RWPE1 (cell line): ENCODE measurements around the gene EML3.

Experiments used
- CTCF ChIA-PET: fragments of 350-600 bp; sonication (Branson Sonifier 250); formaldehyde crosslinking; extraction: SDS; loops from one replicate; lab custom pipeline; 2021; lab: Yijun Ruan, JAX
- POLR2A ChIA-PET: fragments of 400-600 bp; formaldehyde crosslinking; extraction: SDS; loops from one replicate; lab custom pipeline; 2020; ENCODE audit warnings: antibody characterized with exemption; ENCODE audit not compliant: low non-redundant PET; lab: Yijun Ruan, JAX
- DNase-seq: peaks from one replicate; pipeline ENCODE4 v3.0.0; 2012; ENCODE audit warnings: low spot score
- H3K27ac ChIP-seq: fragments of 450-650 bp; 2 replicates; pipeline ENCODE4 v1.5.1; 2017
- TF ChIP-seq, protein P1 (sequence below): fragments of 450-650 bp; conservative IDR thresholded peaks from 2 replicates; pipeline ENCODE4 v1.5.1; 2017; ENCODE audit warnings: low read depth, mild to moderate bottlenecking

The EML3 gene

DNA sequence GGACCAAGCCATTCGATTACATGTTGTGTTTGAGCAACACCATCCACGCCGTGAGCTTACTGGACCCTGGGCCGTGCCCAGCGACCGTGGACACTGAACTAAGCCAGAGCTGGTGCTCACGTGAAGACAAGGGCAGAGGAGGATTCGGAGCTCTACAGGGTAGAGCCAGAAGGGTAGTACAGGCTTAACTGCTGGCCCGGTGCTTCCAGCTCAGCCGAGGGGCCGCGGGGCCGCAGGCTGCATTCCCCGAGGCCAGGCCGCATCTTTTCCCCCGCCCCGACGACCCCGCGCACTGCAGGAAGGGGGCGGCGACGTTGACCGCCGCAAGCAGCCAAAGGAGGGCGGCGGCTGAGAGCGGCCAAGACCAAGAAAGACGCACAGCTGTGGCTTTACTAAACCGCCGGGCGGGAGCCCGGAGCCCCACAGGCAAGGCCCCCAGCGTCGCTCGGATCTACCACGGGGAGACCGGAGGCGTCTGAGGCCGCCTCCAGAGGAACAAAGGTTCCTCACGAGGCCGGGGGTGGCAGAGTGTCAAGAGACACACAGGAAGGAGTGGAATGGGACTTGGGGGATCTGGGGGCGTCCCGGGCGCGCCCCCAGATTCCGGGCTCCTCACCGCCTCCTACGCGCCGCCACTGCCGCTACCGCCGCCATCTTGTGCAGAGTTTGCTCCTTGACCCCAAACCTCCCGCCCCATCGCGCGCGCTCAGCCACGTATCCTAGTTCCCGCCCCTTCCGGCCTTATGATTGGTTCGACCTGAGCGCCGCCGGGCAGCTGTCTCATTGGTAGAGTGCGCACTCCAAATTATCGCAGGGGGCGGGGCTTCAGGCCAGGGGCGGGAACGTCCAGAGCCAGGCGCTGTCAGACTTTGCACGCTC, 33.6 kb upstream of the EML3 start, which contains the start of gene GANAB:
TSS of gene GANAB (minus strand) at position 668 of the 879 bp plus-strand sequence. CDS start at position 654, 14 bp downstream.
- POLR2A ChIA-PET: interaction anchor here (0.6 kb wide), 3 partner anchors 13 to 55 kb away, joined by 4 read pairs; partner anchors contain the start of gene TUT1
- peak within 1 kb of the TSS; percentile 87 for H3K27ac ChIP-seq
- CTCF ChIA-PET: interaction anchor here (0.8 kb wide), 1 partner anchor 252 kb away, joined by 3 read pairs; no protein-coding TSS in a partner anchor
- DNase-seq: peak; percentile 99
- TF ChIP-seq, protein P1, sequence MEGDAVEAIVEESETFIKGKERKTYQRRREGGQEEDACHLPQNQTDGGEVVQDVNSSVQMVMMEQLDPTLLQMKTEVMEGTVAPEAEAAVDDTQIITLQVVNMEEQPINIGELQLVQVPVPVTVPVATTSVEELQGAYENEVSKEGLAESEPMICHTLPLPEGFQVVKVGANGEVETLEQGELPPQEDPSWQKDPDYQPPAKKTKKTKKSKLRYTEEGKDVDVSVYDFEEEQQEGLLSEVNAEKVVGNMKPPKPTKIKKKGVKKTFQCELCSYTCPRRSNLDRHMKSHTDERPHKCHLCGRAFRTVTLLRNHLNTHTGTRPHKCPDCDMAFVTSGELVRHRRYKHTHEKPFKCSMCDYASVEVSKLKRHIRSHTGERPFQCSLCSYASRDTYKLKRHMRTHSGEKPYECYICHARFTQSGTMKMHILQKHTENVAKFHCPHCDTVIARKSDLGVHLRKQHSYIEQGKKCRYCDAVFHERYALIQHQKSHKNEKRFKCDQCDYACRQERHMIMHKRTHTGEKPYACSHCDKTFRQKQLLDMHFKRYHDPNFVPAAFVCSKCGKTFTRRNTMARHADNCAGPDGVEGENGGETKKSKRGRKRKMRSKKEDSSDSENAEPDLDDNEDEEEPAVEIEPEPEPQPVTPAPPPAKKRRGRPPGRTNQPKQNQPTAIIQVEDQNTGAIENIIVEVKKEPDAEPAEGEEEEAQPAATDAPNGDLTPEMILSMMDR: no peak

DNA sequence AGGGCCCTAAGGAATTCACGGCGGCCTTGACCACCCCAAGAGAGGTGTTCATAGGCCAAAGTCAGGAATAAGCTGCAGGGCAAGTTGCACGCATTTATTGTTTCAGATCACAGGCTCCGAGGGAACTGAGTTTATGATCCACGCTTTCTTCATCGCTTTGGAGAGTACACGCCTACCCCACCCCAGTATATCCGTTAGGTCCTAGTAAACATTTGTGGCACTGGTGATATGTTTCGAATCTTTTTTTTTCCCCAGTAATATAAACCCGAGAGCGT, 33.0 kb upstream of the EML3 start:
- ChIA-PET POLR2A (interaction anchor here (0.6 kb wide), 1 partner anchor 44 kb away, joined by 4 read pairs; no protein-coding TSS in a partner anchor), CTCF (interaction anchor here (0.8 kb wide), 1 partner anchor 251 kb away, joined by 3 read pairs; no protein-coding TSS in a partner anchor)
- peak overlapping the region; percentile 87 for H3K27ac ChIP-seq
- no peak for DNase-seq
- TF ChIP-seq, protein P1: no peak

DNA sequence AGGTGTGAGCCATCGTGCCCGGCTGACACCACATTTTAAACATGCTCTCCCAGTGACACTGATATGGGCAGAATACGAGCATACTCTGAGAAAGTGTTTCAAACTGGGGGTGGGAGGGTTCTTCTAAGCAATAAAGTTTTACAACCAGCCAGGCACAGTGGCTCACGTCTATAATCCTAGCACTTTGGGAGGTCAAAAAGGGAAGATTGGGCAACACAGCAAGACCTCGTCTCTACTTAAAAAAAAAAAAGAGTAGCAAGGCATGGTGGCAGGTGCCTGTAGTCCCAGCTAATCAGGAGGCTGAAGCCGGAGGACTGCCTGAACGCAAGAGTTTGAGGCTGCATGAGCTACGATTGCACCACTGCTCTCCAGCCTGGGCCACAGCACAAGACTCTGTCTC, 31.6 kb upstream of the EML3 start:
- CTCF ChIA-PET: no interaction called here

DNA sequence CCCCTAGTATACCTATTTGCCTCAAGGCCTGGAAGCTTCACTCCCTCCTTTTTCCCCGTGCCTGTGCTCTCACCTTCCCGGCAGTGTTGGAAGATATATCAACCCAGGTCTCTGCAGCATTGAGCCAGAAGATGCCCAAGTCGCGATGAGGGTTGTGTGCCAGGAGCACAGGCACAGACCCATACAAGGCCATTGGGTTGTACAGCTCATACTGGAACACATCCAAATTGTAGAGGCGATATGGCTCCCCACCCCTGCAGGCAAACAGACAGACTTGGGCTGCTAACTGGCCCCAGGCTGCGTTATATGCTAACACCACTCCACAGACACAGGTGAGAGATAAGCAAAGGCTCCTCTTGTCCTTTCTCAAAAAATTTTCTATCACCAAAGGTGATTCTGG, 19.9 kb upstream of the EML3 start:
- ChIA-PET CTCF (interaction anchor here (0.7 kb wide), 1 partner anchor 817 kb away, joined by 3 read pairs; no protein-coding TSS in a partner anchor), POLR2A (no interaction called here)
- DNase-seq: no peak
- peak overlapping the region; percentile 11 for H3K27ac ChIP-seq
- TF ChIP-seq, protein P1: no peak

More for the DNA sequence above, 31.6 kb upstream of the EML3 start:
- POLR2A ChIA-PET: interaction anchor here (1.4 kb wide), 1 partner anchor 9 kb away, joined by 3 read pairs; the partner anchor contains the start of gene INTS5
- DNase-seq: no peak
- H3K27ac ChIP-seq: peak overlapping the region; percentile 50
- TF ChIP-seq, protein P1: no peak

DNA sequence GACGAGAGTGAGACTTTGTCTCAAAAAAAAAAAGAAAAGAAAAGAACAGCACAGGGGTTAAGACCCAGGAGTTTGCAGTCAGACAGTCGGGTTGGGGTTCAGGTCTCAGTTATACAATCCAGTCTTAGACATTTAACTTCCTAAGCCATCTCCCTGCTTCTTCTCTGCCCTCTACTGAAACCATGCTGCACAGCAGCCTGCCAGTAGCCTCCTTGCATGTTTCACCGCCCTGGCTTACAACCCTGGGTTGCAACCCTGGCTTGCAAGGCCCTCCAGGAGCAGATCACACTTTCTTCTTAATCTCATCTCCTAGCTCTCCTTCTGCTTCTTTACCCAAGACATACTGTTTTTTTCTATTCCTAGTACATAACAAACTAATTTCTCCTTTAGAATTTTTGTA, 15.1 kb upstream of the EML3 start:
- TF ChIP-seq, protein P1: no peak
- no peak for DNase-seq
- CTCF ChIA-PET: no interaction called here
- 0 out of 2 replicates have a peak overlapping the region, but pooled peaks have one; percentile 19 for H3K27ac ChIP-seq
- POLR2A ChIA-PET: no interaction called here

DNA sequence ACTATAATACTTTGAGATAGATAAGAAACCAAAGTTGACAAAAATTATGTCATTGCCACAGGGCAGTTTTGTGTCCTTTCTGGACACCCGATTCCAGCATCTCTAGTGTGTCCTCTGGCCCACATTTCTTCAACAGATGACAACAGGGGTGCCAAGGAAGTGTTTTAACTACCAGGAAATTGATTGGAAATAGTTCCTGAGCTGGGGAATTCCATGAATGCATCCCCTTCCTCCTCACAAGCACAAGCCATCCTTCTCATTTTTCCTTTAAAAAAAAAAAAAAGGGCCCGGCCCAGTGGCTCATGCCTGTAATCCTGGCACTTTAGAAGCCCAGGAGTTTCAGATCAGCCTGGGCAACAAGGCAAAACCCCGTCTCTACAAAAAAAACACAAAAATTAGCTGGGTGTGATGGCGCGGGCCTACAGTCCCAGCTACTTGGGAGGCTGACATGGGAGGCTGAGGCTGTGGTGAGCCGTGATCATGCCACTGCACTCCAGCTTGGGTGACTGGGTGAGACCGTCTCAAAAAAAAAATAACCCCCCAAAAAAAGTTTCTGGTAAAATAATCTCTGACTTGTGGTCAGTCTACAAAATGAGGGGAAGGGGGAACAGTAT, 10.0 kb upstream of the EML3 start:
- no peak for DNase-seq
- TF ChIP-seq, protein P1: no peak
- CTCF ChIA-PET: interaction anchor here (1.5 kb wide), 1 partner anchor 11 kb away, joined by 5 read pairs; no protein-coding TSS in a partner anchor
- POLR2A ChIA-PET: interaction anchor here (0.7 to 3.1 kb wide), 5 partner anchors 9 to 49 kb away, joined by 3 to 13 read pairs (median 9); partner anchors contain the start of genes C11orf98, CSKMT, MTA2 and ROM1
- H3K27ac ChIP-seq: peak overlapping the region; percentile 98
